K562 (cell line): ENCODE results near the gene PIK3CD. TPM values are rescaled to one million over a fixed set of nuclear protein-coding genes. Genes with fewer than 3 reads are reported as not detected.
A peak's percentile ranks its signal among the peaks of the same experiment; 100 is the strongest.

Experiments used
- ATF7 ChIP-seq: fragments of 450-650 bp; IDR thresholded peaks from 2 replicates; pipeline ENCODE4 v1.7.1; 2014; ENCODE audit warnings: mild to moderate bottlenecking, moderate library complexity
- BRD9 ChIP-seq: fragments of 450-650 bp; IDR thresholded peaks from 2 replicates; pipeline ENCODE4 v1.6.1; 2018; ENCODE audit warnings: low read depth; ENCODE audit not compliant: partially characterized antibody
- CTBP1 ChIP-seq: fragments of 450-650 bp; IDR thresholded peaks from 2 replicates; pipeline ENCODE4 v1.6.1; 2016; ENCODE audit warnings: borderline replicate concordance
- EP400 ChIP-seq: fragments of 450-650 bp; IDR thresholded peaks from 2 replicates; pipeline ENCODE4 v1.6.1; 2017; ENCODE audit warnings: antibody characterized with exemption, mild to moderate bottlenecking, moderate library complexity
- ETS1 ChIP-seq: conservative IDR thresholded peaks from 2 replicates; pipeline ENCODE4 v1.6.1; 2011; ENCODE audit warnings: low read depth, mild to moderate bottlenecking, low read length; ENCODE audit not compliant: control insufficient read depth
- EWSR1 ChIP-seq: fragments of 450-650 bp; IDR thresholded peaks from 2 replicates; pipeline ENCODE4 v1.6.1; 2018; ENCODE audit warnings: borderline replicate concordance, mild to moderate bottlenecking, low read depth, moderate library complexity; ENCODE audit not compliant: partially characterized antibody
- JUND ChIP-seq, 2 experiments: IDR thresholded peaks; 2 replicates in 1 of 2; 3 replicates in 1 of 2; pipeline ENCODE4 v1.6.1; 2011; ENCODE audit warnings: borderline replicate concordance in 2 of 2, low read depth in 2 of 2, low read length in 2 of 2, improper control_type of control experiment in 1 of 2, missing biosample characterization in 1 of 2, missing genetic modification characterization in 1 of 2, missing genetic modification reagents in 1 of 2
- RBM17 ChIP-seq: fragments of 200-400 bp; formaldehyde crosslinking; IDR thresholded peaks from 2 replicates; pipeline ENCODE4 v1.6.1; 2017; ENCODE audit warnings: low read depth, mild to moderate bottlenecking, low read length, borderline replicate concordance
- SMARCA4 ChIP-seq: fragments of 450-650 bp; IDR thresholded peaks from 2 replicates; pipeline ENCODE4 v1.6.1; 2016
- SNIP1 ChIP-seq: fragments of 450-650 bp; IDR thresholded peaks from 2 replicates; pipeline ENCODE4 v1.7.1; 2017; ENCODE audit warnings: low read depth, mild to moderate bottlenecking
- TAF7 ChIP-seq: fragments of 450-650 bp; IDR thresholded peaks from 2 replicates; pipeline ENCODE4 v1.6.1; 2016; ENCODE audit warnings: missing genetic modification characterization, missing compliant biosample characterization
- TARDBP ChIP-seq: fragments of 450-650 bp; IDR thresholded peaks from 2 replicates; pipeline ENCODE4 v1.6.1; 2016
- TRIM24 ChIP-seq, 2 experiments: fragments of 450-650 bp; IDR thresholded peaks; 2 replicates each; pipeline ENCODE4 v1.6.1; 2016
- ZNF23 ChIP-seq: fragments of 250-450 bp; sonication (Bioruptor Pico); IDR thresholded peaks from 2 replicates; pipeline ENCODE4 v1.4.0; 2020; ENCODE audit warnings: mild to moderate bottlenecking
- ZNF592 ChIP-seq: fragments of 450-650 bp; IDR thresholded peaks from 2 replicates; pipeline ENCODE4 v1.6.1; 2017; ENCODE audit warnings: antibody characterized with exemption, mild to moderate bottlenecking
- polyA plus RNA-seq, 8 experiments: library from polyadenylated mRNA; depleted of rRNA in 4 of 8; stranded (reverse) in 5 of 8; unstranded in 3 of 8; fragments of >200 nt; fragmentation: Nextera tagmentation in 2 of 8; fragmentation: Illumina TruSeq in 1 of 8; extraction: Ambion mirVana in 2 of 8; extraction: Trizol in 1 of 8; gene quantifications; 2 replicates each; pipeline versions ENCODE4 v1.2.1 to v1.2.3, GENCODE V29; 2011 to 2014; ENCODE audit warnings: inconsistent platforms in 1 of 8, missing spikeins in 1 of 8
- total RNA-seq, 7 experiments: library from RNA; depleted of rRNA in 6 of 7; stranded (reverse); fragments of >200 nt in 6 of 7; fragmentation: Illumina TruSeq in 2 of 7; extraction: Trizol in 2 of 7; gene quantifications; 2 replicates each; pipeline versions ENCODE4 v1.2.1 to v1.2.3, GENCODE V29; 2011 to 2021; ENCODE audit warnings: low replicate concordance in 1 of 7
- TF ChIP-seq, protein P1 (sequence below): sonication (generic); formaldehyde crosslinking; IDR thresholded peaks from 2 replicates; pipeline ENCODE4 v1.4.0; 2020; ENCODE audit warnings: mild to moderate bottlenecking, missing genetic modification reagents
- TF ChIP-seq, protein P2 (sequence below): sonication (generic); formaldehyde crosslinking; IDR thresholded peaks from 2 replicates; pipeline ENCODE4 v1.9.0; 2022; ENCODE audit warnings: mild to moderate bottlenecking, missing genetic modification reagents
- TF ChIP-seq, protein P3 (sequence below): sonication (generic); formaldehyde crosslinking; IDR thresholded peaks from 2 replicates; pipeline ENCODE4 v1.9.0; 2022; ENCODE audit warnings: mild to moderate bottlenecking, missing genetic modification reagents

The PIK3CD gene
- total and polyA plus RNA-seq, 9 of the 15 experiments (the other 6 are each of a cell fraction or from before 2014, with no cell fraction given) = 1.8 to 20.8 (median 7.2) TPM

DNA sequence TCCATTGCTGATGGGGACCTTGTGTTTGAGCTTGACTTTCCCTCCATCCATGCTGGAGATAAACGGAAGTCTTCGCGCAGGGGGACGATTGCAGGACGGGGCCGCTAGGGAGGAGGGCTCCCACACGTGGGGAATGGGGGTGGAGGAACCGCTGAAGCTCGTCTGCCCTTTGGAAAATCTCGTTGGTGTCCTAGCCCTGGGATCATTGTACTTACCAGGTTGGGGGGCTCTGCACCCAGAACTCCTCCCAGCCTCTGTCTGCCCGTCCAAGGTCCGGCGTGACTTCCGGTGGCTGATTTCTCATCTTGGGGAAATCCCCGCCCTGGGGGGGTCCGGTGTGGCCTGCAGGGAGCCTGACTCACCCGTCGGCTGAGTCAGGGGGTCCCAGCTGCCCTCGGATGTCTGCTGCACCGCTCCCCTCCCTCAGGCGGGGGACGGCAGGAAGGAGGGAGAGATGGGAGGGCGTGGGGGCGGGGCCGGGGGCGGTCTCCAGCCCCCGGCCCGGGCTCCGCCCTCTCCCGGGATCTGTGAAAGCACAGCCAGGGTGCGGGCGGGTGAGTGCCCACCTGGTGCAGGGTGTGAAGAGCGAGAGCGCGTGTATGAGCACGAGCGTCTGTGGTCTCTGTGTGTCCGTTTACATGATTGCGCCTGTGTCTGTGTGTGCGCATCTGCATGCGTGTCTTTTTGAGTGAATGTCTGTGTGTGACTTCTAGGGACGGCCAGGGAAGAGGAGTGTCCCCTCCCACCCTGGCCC lies 35.8 kb downstream of the PIK3CD start (continued):
- TF ChIP-seq, protein P1, sequence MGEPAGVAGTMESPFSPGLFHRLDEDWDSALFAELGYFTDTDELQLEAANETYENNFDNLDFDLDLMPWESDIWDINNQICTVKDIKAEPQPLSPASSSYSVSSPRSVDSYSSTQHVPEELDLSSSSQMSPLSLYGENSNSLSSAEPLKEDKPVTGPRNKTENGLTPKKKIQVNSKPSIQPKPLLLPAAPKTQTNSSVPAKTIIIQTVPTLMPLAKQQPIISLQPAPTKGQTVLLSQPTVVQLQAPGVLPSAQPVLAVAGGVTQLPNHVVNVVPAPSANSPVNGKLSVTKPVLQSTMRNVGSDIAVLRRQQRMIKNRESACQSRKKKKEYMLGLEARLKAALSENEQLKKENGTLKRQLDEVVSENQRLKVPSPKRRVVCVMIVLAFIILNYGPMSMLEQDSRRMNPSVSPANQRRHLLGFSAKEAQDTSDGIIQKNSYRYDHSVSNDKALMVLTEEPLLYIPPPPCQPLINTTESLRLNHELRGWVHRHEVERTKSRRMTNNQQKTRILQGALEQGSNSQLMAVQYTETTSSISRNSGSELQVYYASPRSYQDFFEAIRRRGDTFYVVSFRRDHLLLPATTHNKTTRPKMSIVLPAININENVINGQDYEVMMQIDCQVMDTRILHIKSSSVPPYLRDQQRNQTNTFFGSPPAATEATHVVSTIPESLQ (CRISPR knock-in tag) = no peak
- TF ChIP-seq BRD9 = peak; percentile 62
- TF ChIP-seq ZNF592 = peak; percentile 65; the same call in 1 of the 2 replicates
- TF ChIP-seq JUND (IDR thresholded peaks at IDR 0.05; ENCODE audit: borderline replicate concordance, low read depth, low read length) = peak; percentile 41; the same call in 1 of the 2 replicates
- TF ChIP-seq JUND (tag; IDR thresholded peaks at IDR 0.05; ENCODE audit: borderline replicate concordance, low read depth, low read length) = no peak
- 0 out of 2 replicates have a peak, but pooled peaks have one; percentile 35 for TF ChIP-seq TARDBP
- TF ChIP-seq CTBP1 = peak; percentile 57; the same call in 1 of the 2 replicates
- TF ChIP-seq EWSR1 = no peak
- 0 out of 2 replicates have a peak, but pooled peaks have one; percentile 33 for TF ChIP-seq ETS1
- TF ChIP-seq, protein P2, sequence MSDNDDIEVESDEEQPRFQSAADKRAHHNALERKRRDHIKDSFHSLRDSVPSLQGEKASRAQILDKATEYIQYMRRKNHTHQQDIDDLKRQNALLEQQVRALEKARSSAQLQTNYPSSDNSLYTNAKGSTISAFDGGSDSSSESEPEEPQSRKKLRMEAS (CRISPR knock-in tag) = peak; percentile 90
- TF ChIP-seq ATF7 = peak; percentile 50; the same call in 1 of the 2 replicates
- peak; percentile 91 for TF ChIP-seq EP400
- TF ChIP-seq, protein P3, sequence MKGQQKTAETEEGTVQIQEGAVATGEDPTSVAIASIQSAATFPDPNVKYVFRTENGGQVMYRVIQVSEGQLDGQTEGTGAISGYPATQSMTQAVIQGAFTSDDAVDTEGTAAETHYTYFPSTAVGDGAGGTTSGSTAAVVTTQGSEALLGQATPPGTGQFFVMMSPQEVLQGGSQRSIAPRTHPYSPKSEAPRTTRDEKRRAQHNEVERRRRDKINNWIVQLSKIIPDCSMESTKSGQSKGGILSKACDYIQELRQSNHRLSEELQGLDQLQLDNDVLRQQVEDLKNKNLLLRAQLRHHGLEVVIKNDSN (CRISPR knock-in tag) = peak; percentile 66
- no peak for TF ChIP-seq SNIP1
- TF ChIP-seq TAF7 = peak; percentile 44; the same call in 1 of the 2 replicates
- TF ChIP-seq SMARCA4 = peak; percentile 75
- TF ChIP-seq RBM17 = no peak
- no peak for TF ChIP-seq ZNF23 (CRISPR knock-in tag)
- TF ChIP-seq TRIM24 (IDR thresholded peaks at IDR 0.05) = peak in 1 of 2 experiments; percentile 77; a peak in 2 of 4 replicates
